ENCODE results near the gene LINS1.

DNA sequence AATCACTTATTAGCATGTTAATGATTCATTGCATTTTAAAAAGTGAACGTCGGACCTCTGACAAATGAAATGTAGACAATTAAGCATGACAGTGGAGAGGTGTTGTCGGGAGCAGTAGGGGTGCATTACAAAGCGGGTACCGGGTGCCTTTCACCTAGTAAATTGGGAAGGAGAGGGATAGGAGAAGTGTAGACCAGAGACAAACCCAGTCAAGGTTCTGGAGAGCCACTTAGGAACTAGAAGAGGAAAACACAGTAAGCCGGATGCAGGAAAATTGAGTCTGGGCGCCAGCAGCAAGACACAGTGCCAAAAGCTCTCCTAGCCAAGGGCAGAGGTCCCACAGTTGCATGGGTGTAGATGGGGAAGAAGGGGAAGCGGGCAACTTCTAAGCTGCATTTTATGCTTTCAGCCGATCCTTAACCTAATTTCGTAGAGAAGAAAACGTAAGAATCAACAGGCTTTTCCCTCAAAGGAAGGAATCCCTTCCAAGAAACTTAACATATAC, 70.1 kb downstream of the LINS1 start:
- TF ChIP-seq, protein P1, sequence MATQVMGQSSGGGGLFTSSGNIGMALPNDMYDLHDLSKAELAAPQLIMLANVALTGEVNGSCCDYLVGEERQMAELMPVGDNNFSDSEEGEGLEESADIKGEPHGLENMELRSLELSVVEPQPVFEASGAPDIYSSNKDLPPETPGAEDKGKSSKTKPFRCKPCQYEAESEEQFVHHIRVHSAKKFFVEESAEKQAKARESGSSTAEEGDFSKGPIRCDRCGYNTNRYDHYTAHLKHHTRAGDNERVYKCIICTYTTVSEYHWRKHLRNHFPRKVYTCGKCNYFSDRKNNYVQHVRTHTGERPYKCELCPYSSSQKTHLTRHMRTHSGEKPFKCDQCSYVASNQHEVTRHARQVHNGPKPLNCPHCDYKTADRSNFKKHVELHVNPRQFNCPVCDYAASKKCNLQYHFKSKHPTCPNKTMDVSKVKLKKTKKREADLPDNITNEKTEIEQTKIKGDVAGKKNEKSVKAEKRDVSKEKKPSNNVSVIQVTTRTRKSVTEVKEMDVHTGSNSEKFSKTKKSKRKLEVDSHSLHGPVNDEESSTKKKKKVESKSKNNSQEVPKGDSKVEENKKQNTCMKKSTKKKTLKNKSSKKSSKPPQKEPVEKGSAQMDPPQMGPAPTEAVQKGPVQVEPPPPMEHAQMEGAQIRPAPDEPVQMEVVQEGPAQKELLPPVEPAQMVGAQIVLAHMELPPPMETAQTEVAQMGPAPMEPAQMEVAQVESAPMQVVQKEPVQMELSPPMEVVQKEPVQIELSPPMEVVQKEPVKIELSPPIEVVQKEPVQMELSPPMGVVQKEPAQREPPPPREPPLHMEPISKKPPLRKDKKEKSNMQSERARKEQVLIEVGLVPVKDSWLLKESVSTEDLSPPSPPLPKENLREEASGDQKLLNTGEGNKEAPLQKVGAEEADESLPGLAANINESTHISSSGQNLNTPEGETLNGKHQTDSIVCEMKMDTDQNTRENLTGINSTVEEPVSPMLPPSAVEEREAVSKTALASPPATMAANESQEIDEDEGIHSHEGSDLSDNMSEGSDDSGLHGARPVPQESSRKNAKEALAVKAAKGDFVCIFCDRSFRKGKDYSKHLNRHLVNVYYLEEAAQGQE (IDR thresholded peaks at IDR 0.05; ENCODE audit: unreplicated experiment): no peak
- TF ChIP-seq, protein P2, sequence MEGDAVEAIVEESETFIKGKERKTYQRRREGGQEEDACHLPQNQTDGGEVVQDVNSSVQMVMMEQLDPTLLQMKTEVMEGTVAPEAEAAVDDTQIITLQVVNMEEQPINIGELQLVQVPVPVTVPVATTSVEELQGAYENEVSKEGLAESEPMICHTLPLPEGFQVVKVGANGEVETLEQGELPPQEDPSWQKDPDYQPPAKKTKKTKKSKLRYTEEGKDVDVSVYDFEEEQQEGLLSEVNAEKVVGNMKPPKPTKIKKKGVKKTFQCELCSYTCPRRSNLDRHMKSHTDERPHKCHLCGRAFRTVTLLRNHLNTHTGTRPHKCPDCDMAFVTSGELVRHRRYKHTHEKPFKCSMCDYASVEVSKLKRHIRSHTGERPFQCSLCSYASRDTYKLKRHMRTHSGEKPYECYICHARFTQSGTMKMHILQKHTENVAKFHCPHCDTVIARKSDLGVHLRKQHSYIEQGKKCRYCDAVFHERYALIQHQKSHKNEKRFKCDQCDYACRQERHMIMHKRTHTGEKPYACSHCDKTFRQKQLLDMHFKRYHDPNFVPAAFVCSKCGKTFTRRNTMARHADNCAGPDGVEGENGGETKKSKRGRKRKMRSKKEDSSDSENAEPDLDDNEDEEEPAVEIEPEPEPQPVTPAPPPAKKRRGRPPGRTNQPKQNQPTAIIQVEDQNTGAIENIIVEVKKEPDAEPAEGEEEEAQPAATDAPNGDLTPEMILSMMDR (conservative IDR thresholded peaks at IDR 0.05; ENCODE audit: low read depth in 2 of 2): no peak
- TF ChIP-seq, protein P3, sequence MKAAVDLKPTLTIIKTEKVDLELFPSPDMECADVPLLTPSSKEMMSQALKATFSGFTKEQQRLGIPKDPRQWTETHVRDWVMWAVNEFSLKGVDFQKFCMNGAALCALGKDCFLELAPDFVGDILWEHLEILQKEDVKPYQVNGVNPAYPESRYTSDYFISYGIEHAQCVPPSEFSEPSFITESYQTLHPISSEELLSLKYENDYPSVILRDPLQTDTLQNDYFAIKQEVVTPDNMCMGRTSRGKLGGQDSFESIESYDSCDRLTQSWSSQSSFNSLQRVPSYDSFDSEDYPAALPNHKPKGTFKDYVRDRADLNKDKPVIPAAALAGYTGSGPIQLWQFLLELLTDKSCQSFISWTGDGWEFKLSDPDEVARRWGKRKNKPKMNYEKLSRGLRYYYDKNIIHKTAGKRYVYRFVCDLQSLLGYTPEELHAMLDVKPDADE (IDR thresholded peaks at IDR 0.05): no peak
- TF ChIP-seq POLR2AphosphoS5 (IDR thresholded peaks at IDR 0.05; ENCODE audit: low read depth) (no peak), EZH2 (IDR thresholded peaks at IDR 0.05; ENCODE audit: low read depth, unreplicated experiment) (no peak), CREB1 (CRISPR knock-in tag; IDR thresholded peaks at IDR 0.05; ENCODE audit: low read depth) (no peak), ZNF331 (CRISPR knock-in tag; IDR thresholded peaks at IDR 0.05; ENCODE audit: low read depth) (no peak), NANOG (IDR thresholded peaks at IDR 0.05; ENCODE audit: borderline replicate concordance) (no peak), STAT1 (IDR thresholded peaks at IDR 0.05; ENCODE audit: unreplicated experiment) (no peak), JUNB (IDR thresholded peaks at IDR 0.05; ENCODE audit: unreplicated experiment) (no peak), EZH2phosphoT487 (IDR thresholded peaks at IDR 0.05; ENCODE audit: unreplicated experiment) (no peak), ZNF114 (CRISPR knock-in tag; IDR thresholded peaks at IDR 0.05) (no peak)
